Measurements from ENCODE around the gene SLC35G6. TPM values are rescaled to one million over a fixed set of nuclear protein-coding genes. Genes with fewer than 3 reads are reported as not detected.

SLC35G6 gene
- total and polyA plus RNA-seq, 2 of the 13 experiments (the other 11 are each of a cell fraction or from before 2014, with no cell fraction given): 0.07 TPM; not detected in 1

DNA sequence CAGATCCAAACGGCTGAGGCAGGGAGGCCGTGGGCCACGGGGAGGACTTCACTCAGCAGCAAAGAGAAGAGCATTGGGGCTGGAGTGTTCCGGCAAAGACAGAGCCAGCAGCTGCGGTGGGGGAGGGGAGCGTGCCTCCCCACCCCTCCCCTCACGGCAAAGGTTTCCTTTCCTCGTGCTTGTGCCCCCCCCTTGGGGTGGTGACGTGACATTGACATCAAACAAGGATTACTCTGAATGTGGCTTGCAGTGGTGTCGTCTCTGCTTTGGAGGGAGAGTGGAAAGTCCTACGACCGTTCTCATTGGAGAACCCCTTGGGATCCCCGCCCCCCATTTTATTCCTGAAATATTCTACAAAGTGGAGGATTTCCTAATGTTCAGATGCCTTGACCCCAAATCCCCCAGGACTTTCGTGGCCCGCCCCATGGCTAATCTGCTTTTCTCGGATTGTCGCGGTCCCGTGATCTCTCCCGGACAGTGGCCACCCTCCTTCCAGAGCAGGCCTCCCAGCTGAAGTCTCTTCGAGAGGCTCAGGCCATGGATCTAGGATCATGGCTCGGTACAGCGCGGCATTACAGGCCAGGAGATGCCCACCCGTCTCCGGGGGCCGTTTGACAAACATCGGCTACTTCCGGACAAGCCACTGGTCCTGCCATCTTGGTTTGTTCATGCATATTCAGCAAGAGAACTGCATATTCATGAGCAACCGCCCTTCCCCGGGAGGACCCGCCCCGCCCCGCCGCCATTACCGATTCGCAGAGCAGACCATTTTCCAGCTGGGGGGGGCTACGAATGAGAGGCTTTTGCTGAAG is 2.2 kb downstream of the SLC35G6 start (continued):
- no peak for TF ChIP-seq ZBTB4 (CRISPR knock-in tag; IDR thresholded peaks at IDR 0.05; ENCODE audit: borderline replicate concordance)
- peak; percentile 43; the same call in 1 of the 2 replicates for TF ChIP-seq THRA (CRISPR knock-in tag; IDR thresholded peaks at IDR 0.05; ENCODE audit: borderline replicate concordance)
- TF ChIP-seq, protein P1, sequence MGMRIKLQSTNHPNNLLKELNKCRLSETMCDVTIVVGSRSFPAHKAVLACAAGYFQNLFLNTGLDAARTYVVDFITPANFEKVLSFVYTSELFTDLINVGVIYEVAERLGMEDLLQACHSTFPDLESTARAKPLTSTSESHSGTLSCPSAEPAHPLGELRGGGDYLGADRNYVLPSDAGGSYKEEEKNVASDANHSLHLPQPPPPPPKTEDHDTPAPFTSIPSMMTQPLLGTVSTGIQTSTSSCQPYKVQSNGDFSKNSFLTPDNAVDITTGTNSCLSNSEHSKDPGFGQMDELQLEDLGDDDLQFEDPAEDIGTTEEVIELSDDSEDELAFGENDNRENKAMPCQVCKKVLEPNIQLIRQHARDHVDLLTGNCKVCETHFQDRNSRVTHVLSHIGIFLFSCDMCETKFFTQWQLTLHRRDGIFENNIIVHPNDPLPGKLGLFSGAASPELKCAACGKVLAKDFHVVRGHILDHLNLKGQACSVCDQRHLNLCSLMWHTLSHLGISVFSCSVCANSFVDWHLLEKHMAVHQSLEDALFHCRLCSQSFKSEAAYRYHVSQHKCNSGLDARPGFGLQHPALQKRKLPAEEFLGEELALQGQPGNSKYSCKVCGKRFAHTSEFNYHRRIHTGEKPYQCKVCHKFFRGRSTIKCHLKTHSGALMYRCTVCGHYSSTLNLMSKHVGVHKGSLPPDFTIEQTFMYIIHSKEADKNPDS (CRISPR knock-in tag; IDR thresholded peaks at IDR 0.05): 0 out of 2 replicates have a peak, but pooled peaks have one; percentile 40
- peak; percentile 51; the same call in 1 of the 2 replicates for TF ChIP-seq TFDP1 (CRISPR knock-in tag; IDR thresholded peaks at IDR 0.05; ENCODE audit: borderline replicate concordance)
- TF ChIP-seq ZNF263 (CRISPR knock-in tag; IDR thresholded peaks at IDR 0.05): peak; percentile 90
- TF ChIP-seq, protein P2, sequence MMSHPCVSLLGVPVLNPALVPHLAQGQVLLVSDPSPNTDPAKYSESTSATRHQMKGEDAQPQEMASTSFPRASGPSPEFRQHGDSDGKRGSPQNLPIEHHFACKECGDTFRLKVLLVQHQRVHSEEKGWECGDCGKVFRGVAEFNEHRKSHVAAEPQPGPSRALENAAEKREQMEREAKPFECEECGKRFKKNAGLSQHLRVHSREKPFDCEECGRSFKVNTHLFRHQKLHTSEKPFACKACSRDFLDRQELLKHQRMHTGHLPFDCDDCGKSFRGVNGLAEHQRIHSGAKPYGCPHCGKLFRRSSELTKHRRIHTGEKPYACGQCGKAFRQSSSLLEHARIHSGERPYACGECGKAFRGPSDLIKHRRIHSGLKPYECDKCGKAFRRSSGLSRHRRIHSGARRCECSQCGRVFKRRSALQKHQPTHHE (CRISPR knock-in tag; IDR thresholded peaks at IDR 0.05; ENCODE audit: borderline replicate concordance): 0 out of 2 replicates have a peak, but pooled peaks have one; percentile 21
- no peak; the same call in 1 of the 2 replicates for TF ChIP-seq RXRA (CRISPR knock-in tag; IDR thresholded peaks at IDR 0.05)
- TF ChIP-seq ZNF556 (CRISPR knock-in tag; IDR thresholded peaks at IDR 0.05; ENCODE audit: borderline replicate concordance): 0 out of 2 replicates have a peak, but pooled peaks have one; percentile 18
- 0 out of 2 replicates have a peak, but pooled peaks have one; percentile 6 for TF ChIP-seq MYNN (CRISPR knock-in tag; IDR thresholded peaks at IDR 0.05; ENCODE audit: low read depth)
- TF ChIP-seq THAP9 (CRISPR knock-in tag; IDR thresholded peaks at IDR 0.05; ENCODE audit: borderline replicate concordance): peak; percentile 72
- no peak for TF ChIP-seq ZNF296 (CRISPR knock-in tag; conservative IDR thresholded peaks at IDR 0.05)
- TF ChIP-seq SP4 (CRISPR knock-in tag; IDR thresholded peaks at IDR 0.05): 0 out of 2 replicates have a peak, but pooled peaks have one; percentile 17
- TF ChIP-seq MXD1 (CRISPR knock-in tag; IDR thresholded peaks at IDR 0.05): no peak

Data from HepG2 (cell line).